Testis (tissue), 2 donors: ENCODE results near the gene EYA2.

Experiments
- POLR2A ChIP-seq: fragments of 450-650 bp; IDR thresholded peaks from one replicate; pipeline ENCODE4 v1.6.1; 2017; ENCODE audit warnings: antibody characterized with exemption, mild to moderate bottlenecking, moderate library complexity
- TF ChIP-seq, protein P1 (sequence below), 3 experiments: fragments of 450-650 bp in 2 of 3; fragments of 200-600 bp in 1 of 3; sonication (generic) in 1 of 3; IDR thresholded peaks; one replicate each; pipeline ENCODE4 v1.5.1; 2016 to 2019; ENCODE audit warnings: antibody characterized with exemption in 3 of 3, mild to moderate bottlenecking in 2 of 3, moderate library complexity in 1 of 3

- TF ChIP-seq, protein P1, sequence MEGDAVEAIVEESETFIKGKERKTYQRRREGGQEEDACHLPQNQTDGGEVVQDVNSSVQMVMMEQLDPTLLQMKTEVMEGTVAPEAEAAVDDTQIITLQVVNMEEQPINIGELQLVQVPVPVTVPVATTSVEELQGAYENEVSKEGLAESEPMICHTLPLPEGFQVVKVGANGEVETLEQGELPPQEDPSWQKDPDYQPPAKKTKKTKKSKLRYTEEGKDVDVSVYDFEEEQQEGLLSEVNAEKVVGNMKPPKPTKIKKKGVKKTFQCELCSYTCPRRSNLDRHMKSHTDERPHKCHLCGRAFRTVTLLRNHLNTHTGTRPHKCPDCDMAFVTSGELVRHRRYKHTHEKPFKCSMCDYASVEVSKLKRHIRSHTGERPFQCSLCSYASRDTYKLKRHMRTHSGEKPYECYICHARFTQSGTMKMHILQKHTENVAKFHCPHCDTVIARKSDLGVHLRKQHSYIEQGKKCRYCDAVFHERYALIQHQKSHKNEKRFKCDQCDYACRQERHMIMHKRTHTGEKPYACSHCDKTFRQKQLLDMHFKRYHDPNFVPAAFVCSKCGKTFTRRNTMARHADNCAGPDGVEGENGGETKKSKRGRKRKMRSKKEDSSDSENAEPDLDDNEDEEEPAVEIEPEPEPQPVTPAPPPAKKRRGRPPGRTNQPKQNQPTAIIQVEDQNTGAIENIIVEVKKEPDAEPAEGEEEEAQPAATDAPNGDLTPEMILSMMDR (IDR thresholded peaks at IDR 0.05): no peak
- no peak for TF ChIP-seq POLR2A
Observed at GRCh38 chr20:46997187-46997586, 102.5 kb downstream of the EYA2 start.
